Measurements from ENCODE around the gene LRRC4C. TPM values are rescaled to one million over a fixed set of nuclear protein-coding genes. Genes with fewer than 3 reads are reported as not detected.

LRRC4C gene
- polyA plus RNA-seq, 1 of the 3 experiments (the other 2 are of a cell fraction), result 0.16 TPM

DNA sequence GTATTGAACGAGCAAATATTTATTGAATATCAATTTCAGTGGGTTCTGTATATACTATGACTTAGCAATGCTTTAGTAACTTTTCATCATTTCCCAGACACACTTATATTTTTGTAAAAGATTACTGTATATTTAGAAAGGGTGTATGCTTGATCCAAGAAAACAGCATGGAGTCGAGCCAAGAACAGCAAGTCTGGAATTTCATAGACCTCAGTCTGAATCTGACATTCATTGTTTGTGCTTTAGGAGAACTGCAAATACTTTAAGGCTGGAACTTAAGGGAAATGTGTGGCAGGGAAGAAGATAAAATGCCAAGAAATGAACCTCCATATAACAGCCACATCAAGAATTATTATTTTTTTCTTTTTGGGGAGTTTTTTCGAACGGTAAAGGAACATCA is 1156.8 kb downstream of the LRRC4C start:
- 0 out of 2 replicates have a peak, but pooled peaks have one; percentile 6 for TF ChIP-seq NFIC (IDR thresholded peaks at IDR 0.05; ENCODE audit: borderline replicate concordance)
- no peak for TF ChIP-seq POLR2AphosphoS5 (IDR thresholded peaks at IDR 0.05; ENCODE audit: low read depth, low read length)
- Histone ChIP-seq H3K36me3 (replicated peaks in 1 of 2; ENCODE audit: control insufficient read depth in 1 of 2, insufficient read depth in 2 of 2, low read length in 1 of 2) (no peaks in the 10 kb centered on the region), H3K9me3 (no peaks in the 10 kb centered on the region), H3K27ac (ENCODE audit: low read depth in 2 of 2, low read length in 1 of 2) (peak overlapping the region in 1 of 2 experiments; percentile 0; a peak in 1 of 4 replicates), H4K20me1 (ENCODE audit: insufficient read depth) (no peaks in the 10 kb centered on the region), H3K9ac (no peak overlapping the region), H3K27me3 (ENCODE audit: insufficient read depth) (no peaks in the 10 kb centered on the region), H3K4me2 (no peak overlapping the region), H3K4me3 (ENCODE audit: low read depth in 2 of 2, low read length in 1 of 2) (no peak overlapping the region), H3K4me1 (ENCODE audit: control insufficient read depth in 1 of 2, insufficient read depth in 2 of 2, low read depth in 1 of 2, low read length in 1 of 2) (peaks cover 0 to 7% of the 10 kb centered on the region in 2 experiments; a peak in 1 of 4 replicates), H3K79me2 (ENCODE audit: insufficient read depth) (no peaks in the 10 kb centered on the region), H2AFZ (ENCODE audit: low read depth) (no peak overlapping the region), H3F3A (replicated peaks; ENCODE audit: insufficient read depth) (peaks cover 6% of the 10 kb centered on the region), H3K9me2 (no peaks in the 10 kb centered on the region)
- ChIA-PET CTCF (no interaction called here), POLR2A (no interaction called here)
- 49% methylated on average over 4 of the region's 4 CpGs for WGBS (ENCODE audit: low lambda C conversion rate)
- DNase-seq, result no peak

DNA sequence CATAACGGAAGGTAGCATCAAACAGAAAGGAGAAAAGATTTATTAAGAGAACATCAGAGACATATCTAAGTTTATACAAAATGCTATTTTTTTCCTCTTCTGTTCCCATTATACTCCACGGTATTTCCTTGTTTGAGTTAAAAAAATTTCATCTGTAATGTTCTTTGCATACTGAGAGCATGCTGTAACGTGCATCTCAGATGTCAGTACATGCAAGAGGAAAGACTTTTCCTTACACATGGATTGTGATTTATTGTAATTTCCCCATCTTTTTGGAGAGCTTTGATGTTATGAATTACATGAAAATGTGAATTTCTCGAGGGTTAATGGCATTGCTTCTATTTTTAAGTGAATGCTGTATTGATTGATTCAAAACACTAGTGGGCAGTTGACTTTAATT is 1164.0 kb downstream of the LRRC4C start:
- no peaks in the 10 kb centered on the region for H3K9me2 ChIP-seq
- ChIA-PET POLR2A (no interaction called here), CTCF (interaction anchor here (0.6 to 6.6 kb wide), 6 partner anchors 10 to 491 kb away, joined by 3 to 56 read pairs (median 6); no protein-coding TSS in a partner anchor)
- H3F3A ChIP-seq (replicated peaks; ENCODE audit: insufficient read depth), result no peaks in the 10 kb centered on the region
- no peak for DNase-seq
- no peak overlapping the region for H3K27ac ChIP-seq (ENCODE audit: low read depth in 2 of 2, low read length in 1 of 2)
- H3K9ac ChIP-seq, result no peak overlapping the region
- H3K79me2 ChIP-seq (ENCODE audit: insufficient read depth), result no peaks in the 10 kb centered on the region
- H3K9me3 ChIP-seq, result no peaks in the 10 kb centered on the region
- TF ChIP-seq TEAD4 (IDR thresholded peaks at IDR 0.05; ENCODE audit: borderline replicate concordance, insufficient read depth), result no peak
- TF ChIP-seq, protein P1, sequence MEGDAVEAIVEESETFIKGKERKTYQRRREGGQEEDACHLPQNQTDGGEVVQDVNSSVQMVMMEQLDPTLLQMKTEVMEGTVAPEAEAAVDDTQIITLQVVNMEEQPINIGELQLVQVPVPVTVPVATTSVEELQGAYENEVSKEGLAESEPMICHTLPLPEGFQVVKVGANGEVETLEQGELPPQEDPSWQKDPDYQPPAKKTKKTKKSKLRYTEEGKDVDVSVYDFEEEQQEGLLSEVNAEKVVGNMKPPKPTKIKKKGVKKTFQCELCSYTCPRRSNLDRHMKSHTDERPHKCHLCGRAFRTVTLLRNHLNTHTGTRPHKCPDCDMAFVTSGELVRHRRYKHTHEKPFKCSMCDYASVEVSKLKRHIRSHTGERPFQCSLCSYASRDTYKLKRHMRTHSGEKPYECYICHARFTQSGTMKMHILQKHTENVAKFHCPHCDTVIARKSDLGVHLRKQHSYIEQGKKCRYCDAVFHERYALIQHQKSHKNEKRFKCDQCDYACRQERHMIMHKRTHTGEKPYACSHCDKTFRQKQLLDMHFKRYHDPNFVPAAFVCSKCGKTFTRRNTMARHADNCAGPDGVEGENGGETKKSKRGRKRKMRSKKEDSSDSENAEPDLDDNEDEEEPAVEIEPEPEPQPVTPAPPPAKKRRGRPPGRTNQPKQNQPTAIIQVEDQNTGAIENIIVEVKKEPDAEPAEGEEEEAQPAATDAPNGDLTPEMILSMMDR (IDR thresholded peaks at IDR 0.05), result 0 out of 2 replicates have a peak, but pooled peaks have one; percentile 15
- H3K4me3 ChIP-seq (ENCODE audit: low read depth in 2 of 2, low read length in 1 of 2), result no peak overlapping the region
- no peak overlapping the region for H3K4me2 ChIP-seq
- peaks cover 0 to 7% of the 10 kb centered on the region in 2 experiments; a peak in 3 of 4 replicates for H3K4me1 ChIP-seq (ENCODE audit: control insufficient read depth in 1 of 2, insufficient read depth in 2 of 2, low read depth in 1 of 2, low read length in 1 of 2)
- no peak overlapping the region; the same call in 1 of the 2 replicates for H2AFZ ChIP-seq (ENCODE audit: low read depth)
- no peaks in the 10 kb centered on the region for H3K27me3 ChIP-seq (ENCODE audit: insufficient read depth)
- 40% methylated on average over 4 of the region's 4 CpGs for WGBS (ENCODE audit: low lambda C conversion rate)
- no peaks in the 10 kb centered on the region for H4K20me1 ChIP-seq (ENCODE audit: insufficient read depth)
- no peaks in the 10 kb centered on the region for H3K36me3 ChIP-seq (replicated peaks in 1 of 2; ENCODE audit: control insufficient read depth in 1 of 2, insufficient read depth in 2 of 2, low read length in 1 of 2)

DNA sequence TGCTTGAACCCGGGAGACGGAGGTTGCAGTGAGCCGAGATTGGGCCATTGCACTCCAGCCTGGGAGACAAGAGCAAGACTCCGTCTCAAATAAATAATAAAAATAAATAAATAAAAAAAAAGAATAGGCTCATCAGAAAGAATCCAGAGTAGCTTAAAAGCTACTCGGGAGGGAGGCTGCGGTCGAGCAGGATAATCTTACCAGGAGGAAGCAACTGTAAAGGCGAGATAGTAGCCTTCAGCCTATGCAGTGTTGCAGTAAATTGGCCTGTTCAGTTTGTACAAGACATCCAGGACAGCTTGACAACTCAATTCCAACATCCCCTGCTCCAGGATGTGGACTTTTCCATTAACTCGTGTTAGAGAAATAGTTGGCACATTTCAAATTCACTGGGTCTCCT is 1164.7 kb downstream of the LRRC4C start:
- Histone ChIP-seq H3K4me2 (no peak overlapping the region), H3K27ac (ENCODE audit: low read depth in 2 of 2, low read length in 1 of 2) (no peak overlapping the region), H3K9me3 (no peaks in the 10 kb centered on the region), H3K9ac (no peak overlapping the region), H3K9me2 (no peaks in the 10 kb centered on the region), H4K20me1 (ENCODE audit: insufficient read depth) (no peaks in the 10 kb centered on the region), H3F3A (replicated peaks; ENCODE audit: insufficient read depth) (no peaks in the 10 kb centered on the region), H3K4me3 (ENCODE audit: low read depth in 2 of 2, low read length in 1 of 2) (no peak overlapping the region), H2AFZ (ENCODE audit: low read depth) (no peak overlapping the region), H3K4me1 (ENCODE audit: control insufficient read depth in 1 of 2, insufficient read depth in 2 of 2, low read depth in 1 of 2, low read length in 1 of 2) (peaks cover 0 to 7% of the 10 kb centered on the region in 2 experiments; a peak in 3 of 4 replicates), H3K27me3 (ENCODE audit: insufficient read depth) (no peaks in the 10 kb centered on the region), H3K79me2 (ENCODE audit: insufficient read depth) (no peaks in the 10 kb centered on the region), H3K36me3 (replicated peaks in 1 of 2; ENCODE audit: control insufficient read depth in 1 of 2, insufficient read depth in 2 of 2, low read length in 1 of 2) (no peaks in the 10 kb centered on the region)
- no peak for TF ChIP-seq NRF1 (IDR thresholded peaks at IDR 0.05; ENCODE audit: low read depth, low read length)
- no peak for TF ChIP-seq MXI1 (IDR thresholded peaks at IDR 0.05; ENCODE audit: low read depth, low read length)
- TF ChIP-seq ELF1 (IDR thresholded peaks at IDR 0.05), result no peak
- TF ChIP-seq POLR2AphosphoS5 (IDR thresholded peaks at IDR 0.05; ENCODE audit: low read depth, low read length), result no peak
- TF ChIP-seq CHD2 (IDR thresholded peaks at IDR 0.05; ENCODE audit: low read length, partially characterized antibody), result no peak
- CTCF ChIA-PET, result interaction anchor here (0.6 to 6.6 kb wide), 36 partner anchors 11 to 1503 kb away, joined by 3 to 107 read pairs (median 4); no protein-coding TSS in a partner anchor
- POLR2A ChIA-PET, result no interaction called here
- 26% methylated on average over 9 of the region's 9 CpGs for WGBS (ENCODE audit: low lambda C conversion rate)
- DNase-seq, result no peak

Measured in SK-N-SH (cell line).